BJ (cell line): ENCODE measurements around the gene ARID5B. TPM values are rescaled to one million over a fixed set of nuclear protein-coding genes. Genes with fewer than 3 reads are reported as not detected.
"Not testable (repeated sequence)": the region's sequence is repeated elsewhere in the genome, so short reads cannot be mapped to it uniquely, and the experiment has no call there.

ENCODE experiments used
- CTCF ChIA-PET: fragments of 350-600 bp; formaldehyde crosslinking; extraction: SDS; loops from one replicate; lab custom pipeline; 2021; ENCODE audit warnings: antibody characterized with exemption, inconsistent platforms; lab: Yijun Ruan, JAX
- POLR2A ChIA-PET: fragments of 300-600 bp; sonication (Branson Sonifier 250); formaldehyde crosslinking; extraction: SDS; loops from one replicate; lab custom pipeline; 2021; ENCODE audit warnings: antibody characterized with exemption; lab: Charles Lee
- DNase-seq: peaks from one replicate; pipeline ENCODE4 v3.0.0-alpha.2; 2011; ENCODE audit warnings: low read depth
- H3K27me3 ChIP-seq: 2 replicates; pipeline ENCODE4 v1.6.0; 2011; ENCODE audit warnings: low read length; ENCODE audit not compliant: control insufficient read depth, insufficient read depth
- H3K36me3 ChIP-seq: 2 replicates; pipeline ENCODE4 v1.5.1; 2011; ENCODE audit warnings: low read length; ENCODE audit not compliant: control insufficient read depth, insufficient read depth
- H3K4me3 ChIP-seq: 2 replicates; pipeline ENCODE4 v1.5.1; 2011; ENCODE audit warnings: low read depth, mild to moderate bottlenecking, control low read depth, low read length
- polyA plus RNA-seq: library from polyadenylated mRNA; depleted of rRNA; stranded (reverse); fragments of >200 nt; gene quantifications from 2 replicates; pipeline ENCODE4 v1.2.3, GENCODE V29; 2011
- TF ChIP-seq, protein P1 (sequence below): IDR thresholded peaks from 2 replicates; pipeline ENCODE4 v1.5.1; 2011; ENCODE audit warnings: low read depth, mild to moderate bottlenecking, control low read depth, inconsistent platforms, low read length, moderate library complexity; ENCODE audit not compliant: insufficient read depth

Gene ARID5B
- polyA plus RNA-seq, 1 experiment = 73.8 TPM

DNA sequence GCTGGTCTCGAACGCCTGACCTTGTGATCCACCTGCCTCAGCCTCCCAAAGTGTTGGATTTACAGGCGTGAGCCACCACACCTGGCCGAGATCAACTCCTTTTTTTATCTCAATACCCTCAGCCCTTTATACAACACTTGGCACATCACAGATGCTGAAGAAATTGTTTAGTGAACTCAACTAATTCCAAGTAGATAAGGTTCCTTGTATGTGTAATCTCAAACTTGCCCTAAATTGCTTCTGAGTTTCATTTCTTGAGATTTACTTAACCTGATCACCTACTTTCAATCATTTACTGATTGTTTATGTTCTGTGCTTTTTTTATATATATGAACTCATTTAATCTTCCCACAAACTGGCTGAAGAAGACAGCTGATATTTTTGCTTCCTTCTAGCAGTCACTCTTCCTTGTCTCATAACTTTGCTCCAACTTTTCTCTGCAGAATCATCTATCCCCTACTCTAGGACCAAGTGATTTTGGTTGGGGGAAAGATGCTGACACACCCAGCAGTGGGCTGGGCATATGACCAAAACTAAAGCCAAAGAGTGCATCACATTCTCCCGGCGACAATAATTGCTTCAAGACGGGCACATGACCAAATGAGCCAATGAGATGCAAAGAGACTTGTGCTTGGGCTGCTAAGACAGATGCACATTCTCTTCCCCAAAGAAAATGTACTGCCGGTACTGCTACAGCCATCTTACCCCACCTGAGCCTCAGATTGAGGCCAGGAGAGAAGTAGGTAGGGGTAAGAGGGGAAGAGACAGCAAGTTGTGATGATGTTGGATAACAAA, 40.3 kb upstream of the ARID5B start:
- POLR2A ChIA-PET = no interaction called here
- Histone ChIP-seq H3K4me3 (no peak overlapping the region), H3K27me3 (no peaks in the 10 kb centered on the region), H3K36me3 (no peaks in the 10 kb centered on the region)
- CTCF ChIA-PET = no interaction called here
- no peak for DNase-seq
- TF ChIP-seq, protein P1, sequence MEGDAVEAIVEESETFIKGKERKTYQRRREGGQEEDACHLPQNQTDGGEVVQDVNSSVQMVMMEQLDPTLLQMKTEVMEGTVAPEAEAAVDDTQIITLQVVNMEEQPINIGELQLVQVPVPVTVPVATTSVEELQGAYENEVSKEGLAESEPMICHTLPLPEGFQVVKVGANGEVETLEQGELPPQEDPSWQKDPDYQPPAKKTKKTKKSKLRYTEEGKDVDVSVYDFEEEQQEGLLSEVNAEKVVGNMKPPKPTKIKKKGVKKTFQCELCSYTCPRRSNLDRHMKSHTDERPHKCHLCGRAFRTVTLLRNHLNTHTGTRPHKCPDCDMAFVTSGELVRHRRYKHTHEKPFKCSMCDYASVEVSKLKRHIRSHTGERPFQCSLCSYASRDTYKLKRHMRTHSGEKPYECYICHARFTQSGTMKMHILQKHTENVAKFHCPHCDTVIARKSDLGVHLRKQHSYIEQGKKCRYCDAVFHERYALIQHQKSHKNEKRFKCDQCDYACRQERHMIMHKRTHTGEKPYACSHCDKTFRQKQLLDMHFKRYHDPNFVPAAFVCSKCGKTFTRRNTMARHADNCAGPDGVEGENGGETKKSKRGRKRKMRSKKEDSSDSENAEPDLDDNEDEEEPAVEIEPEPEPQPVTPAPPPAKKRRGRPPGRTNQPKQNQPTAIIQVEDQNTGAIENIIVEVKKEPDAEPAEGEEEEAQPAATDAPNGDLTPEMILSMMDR = no peak

DNA sequence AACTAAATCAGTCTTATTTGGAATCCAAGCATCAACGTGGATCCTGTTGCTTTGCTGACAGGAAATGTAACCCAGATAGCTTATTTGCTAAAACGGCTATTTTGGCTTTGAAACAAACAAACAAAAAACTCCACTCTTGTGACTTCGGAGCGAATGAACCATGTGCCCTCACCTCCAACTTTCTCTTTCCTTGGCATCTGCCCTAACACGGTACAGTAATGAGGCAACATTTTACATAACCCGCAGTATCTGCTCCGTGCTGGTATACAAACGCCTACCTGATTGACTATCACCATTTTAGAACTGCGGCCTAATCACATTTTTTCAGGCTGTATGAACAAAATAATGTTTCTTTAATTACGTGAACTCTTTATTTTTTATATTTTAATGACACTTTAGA, 37.5 kb upstream of the ARID5B start:
- POLR2A ChIA-PET = no interaction called here
- no peak overlapping the region for H3K4me3 ChIP-seq
- no peak for DNase-seq
- TF ChIP-seq, protein P1 = no peak
- no peaks in the 10 kb centered on the region for H3K36me3 ChIP-seq
- no peaks in the 10 kb centered on the region for H3K27me3 ChIP-seq
- CTCF ChIA-PET = no interaction called here

DNA sequence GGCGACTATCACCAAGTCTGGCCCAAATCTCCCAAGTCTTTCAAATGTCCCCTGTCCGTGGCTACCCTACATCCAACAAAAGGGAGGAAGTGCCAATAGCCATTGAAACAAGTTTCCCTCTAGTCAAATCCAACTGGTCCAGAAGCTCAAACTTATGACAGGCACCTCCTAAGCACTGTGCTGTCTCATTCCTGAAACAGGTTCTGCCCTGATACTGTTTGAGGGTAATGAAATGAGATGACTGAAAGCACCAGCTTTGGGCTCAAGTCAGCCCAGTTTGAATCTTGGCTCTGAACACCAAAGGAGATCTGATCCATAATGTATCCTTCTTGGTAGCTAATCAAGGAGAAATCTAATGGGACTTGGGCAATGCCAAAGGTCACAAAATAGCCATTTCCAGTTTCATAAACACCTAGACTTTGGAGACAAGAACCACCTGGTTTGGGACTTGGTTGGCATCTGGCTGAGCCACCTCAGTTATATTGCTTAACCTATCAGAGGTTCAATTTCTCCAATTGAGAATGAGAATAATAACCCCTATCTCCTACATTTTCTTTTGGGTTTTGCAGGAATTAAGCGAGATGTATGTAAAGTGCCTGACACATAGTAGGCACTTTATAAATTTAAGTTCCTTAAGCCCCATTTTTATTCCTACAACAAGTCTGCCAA, 34.7 kb upstream of the ARID5B start:
- CTCF ChIA-PET = no interaction called here
- TF ChIP-seq, protein P1 = no peak
- POLR2A ChIA-PET = no interaction called here
- Histone ChIP-seq H3K4me3 (no peak overlapping the region), H3K27me3 (no peaks in the 10 kb centered on the region), H3K36me3 (no peaks in the 10 kb centered on the region)
- DNase-seq = no peak

GRCh38 chr10:61867374-61867773, 34.1 kb upstream of the ARID5B start:
- H3K27me3 ChIP-seq, CTCF ChIA-PET, H3K4me3 ChIP-seq, POLR2A ChIA-PET, DNase-seq, H3K36me3 ChIP-seq: not testable (repeated sequence)

DNA sequence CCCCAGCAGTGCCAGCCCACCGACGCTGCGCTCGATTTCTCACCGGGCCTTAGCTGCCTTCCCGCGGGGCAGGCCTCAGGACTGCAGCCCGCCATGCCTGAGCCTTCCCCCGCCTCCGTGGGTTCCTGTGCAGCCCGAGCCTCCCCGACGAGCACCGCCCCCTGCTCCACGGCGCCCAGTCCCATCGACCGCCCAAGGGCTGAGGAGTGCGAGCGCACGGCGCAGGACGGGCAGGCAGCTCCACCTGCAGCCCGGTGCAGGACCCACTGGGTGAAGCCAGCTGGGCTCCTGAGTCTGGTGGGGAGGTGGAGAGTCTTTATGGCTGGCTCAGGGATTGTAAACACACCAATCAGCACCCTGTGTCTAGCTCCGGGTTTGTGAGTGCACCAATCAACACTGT, 33.7 kb upstream of the ARID5B start:
- H3K36me3 ChIP-seq, H3K27me3 ChIP-seq, H3K4me3 ChIP-seq, CTCF ChIA-PET, DNase-seq, POLR2A ChIA-PET: not testable (repeated sequence)

DNA sequence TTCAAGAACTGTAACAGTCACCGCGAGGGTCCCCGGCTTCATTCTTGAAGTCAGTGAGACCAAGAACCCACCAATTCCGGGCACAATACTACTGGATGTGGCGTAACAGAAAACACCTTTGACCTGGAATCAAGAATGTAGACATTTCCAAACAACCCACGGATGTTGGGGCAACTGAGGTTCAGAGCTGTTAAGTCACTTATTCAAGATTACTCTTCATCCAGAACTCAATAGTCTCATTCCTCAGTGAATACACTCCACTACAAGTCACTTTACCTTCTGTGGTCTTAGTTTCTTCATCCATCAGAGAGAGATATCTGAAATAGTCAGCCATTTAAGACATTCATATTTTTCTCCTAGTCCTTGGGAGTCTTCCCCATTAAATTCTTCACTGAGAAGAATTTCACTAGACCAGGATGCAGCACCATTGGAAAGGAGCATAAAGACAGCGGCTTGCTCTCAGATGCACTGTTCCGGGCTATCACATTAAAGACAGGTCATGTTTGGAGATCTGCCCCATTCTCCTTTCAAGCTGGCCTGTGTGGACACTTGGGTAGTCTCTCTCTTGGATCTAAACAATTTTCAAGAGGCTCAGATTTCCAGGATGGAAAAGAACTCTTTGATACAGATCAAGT, 32.3 kb upstream of the ARID5B start:
- TF ChIP-seq, protein P1 = no peak
- CTCF ChIA-PET = no interaction called here
- no peak overlapping the region for H3K4me3 ChIP-seq

More for the DNA sequence above, 32.3 kb upstream of the ARID5B start:
- H3K27me3 ChIP-seq = no peaks in the 10 kb centered on the region
- POLR2A ChIA-PET = no interaction called here
- no peaks in the 10 kb centered on the region for H3K36me3 ChIP-seq
- no peak for DNase-seq
